A673 (cell line): ENCODE results near the gene VPS35. TPM values are rescaled to one million over a fixed set of nuclear protein-coding genes. Genes with fewer than 3 reads are reported as not detected.

ENCODE experiments used
- BruUV-seq: library from RNA; stranded (reverse); fragments of 400-500 nt; replicated peaks from 2 replicates; lab custom pipeline; 2021; lab: Mats Ljungman, UMichigan
- CTCF ChIA-PET: fragments of 300-600 bp; sonication (Branson Sonifier 250); formaldehyde crosslinking; loops from one replicate; lab custom pipeline; 2022; ENCODE audit warnings: antibody characterized with exemption; lab: Charles Lee
- POLR2A ChIA-PET: fragments of 300-600 bp; sonication (Branson Sonifier 250); formaldehyde crosslinking; loops from one replicate; lab custom pipeline; 2022; ENCODE audit warnings: antibody characterized with exemption; ENCODE audit not compliant: low non-redundant PET; lab: Charles Lee
- DNase-seq: peaks from one replicate; pipeline ENCODE4 v3.0.0-alpha.2; 2015; ENCODE audit warnings: low spot score
- H3K27ac ChIP-seq: fragments of 200-600 bp; sonication (generic); 2 replicates; pipeline ENCODE4 v1.5.1; 2016; ENCODE audit warnings: mixed run types, low read depth, mild to moderate bottlenecking, mixed read lengths, antibody characterized with exemption, low read length; ENCODE audit not compliant: poor library complexity, severe bottlenecking
- H3K27me3 ChIP-seq: fragments of 200-600 bp; sonication (generic); replicated peaks from 2 replicates; pipeline ENCODE4 v1.6.1; 2017; ENCODE audit warnings: mixed run types, low read depth, mild to moderate bottlenecking, mixed read lengths, antibody characterized with exemption, low read length; ENCODE audit not compliant: insufficient read depth, poor library complexity
- H3K36me3 ChIP-seq: fragments of 200-600 bp; sonication (generic); 2 replicates; pipeline ENCODE4 v1.6.1; 2016; ENCODE audit warnings: mixed run types, mild to moderate bottlenecking, mixed read lengths, antibody characterized with exemption, low read length; ENCODE audit not compliant: insufficient read depth, poor library complexity, severe bottlenecking
- H3K4me1 ChIP-seq: fragments of 200-600 bp; sonication (generic); 2 replicates; pipeline ENCODE4 v1.6.1; 2017; ENCODE audit warnings: mixed run types, mild to moderate bottlenecking, mixed read lengths, antibody characterized with exemption, low read length; ENCODE audit not compliant: insufficient read depth, poor library complexity, severe bottlenecking
- H3K4me3 ChIP-seq: fragments of 200-600 bp; sonication (generic); 2 replicates; pipeline ENCODE4 v1.5.1; 2016; ENCODE audit warnings: low read depth, mixed run types, mild to moderate bottlenecking, mixed read lengths, low read length; ENCODE audit not compliant: poor library complexity, severe bottlenecking
- H3K9me3 ChIP-seq: fragments of 200-600 bp; sonication (generic); 2 replicates; pipeline ENCODE4 v1.6.1; 2016; ENCODE audit warnings: mixed run types, low read depth, mild to moderate bottlenecking, mixed read lengths, antibody characterized with exemption, low read length; ENCODE audit not compliant: poor library complexity, severe bottlenecking
- CTCF ChIP-seq: fragments of 300-800, 200-600 bp; sonication (generic); conservative IDR thresholded peaks from 2 replicates; pipeline ENCODE4 v1.5.1; 2017; ENCODE audit warnings: low read depth, mild to moderate bottlenecking, antibody characterized with exemption, low read length, moderate library complexity, mixed read lengths
- EZH2 ChIP-seq: fragments of 200-600 bp; sonication (generic); IDR thresholded peaks from 2 replicates; pipeline ENCODE4 v1.6.1; 2017; ENCODE audit warnings: borderline replicate concordance, low read depth, mild to moderate bottlenecking, mixed read lengths, antibody characterized with exemption, low read length; ENCODE audit not compliant: poor library complexity, severe bottlenecking
- intact Hi-C: fragments of 100-400 bp; cut with micrococcal nuclease; formaldehyde crosslinking; loops from one replicate; pipeline ENCODE4 v1.10.0; 2022; ENCODE audit not compliant: unreplicated experiment
- total RNA-seq: library from RNA; stranded (reverse); gene quantifications from 2 replicates; pipeline ENCODE4 v1.2.3, GENCODE V29; 2021

The VPS35 gene
- total RNA-seq, 1 experiment from 2014 or later, result 99.0 TPM

DNA sequence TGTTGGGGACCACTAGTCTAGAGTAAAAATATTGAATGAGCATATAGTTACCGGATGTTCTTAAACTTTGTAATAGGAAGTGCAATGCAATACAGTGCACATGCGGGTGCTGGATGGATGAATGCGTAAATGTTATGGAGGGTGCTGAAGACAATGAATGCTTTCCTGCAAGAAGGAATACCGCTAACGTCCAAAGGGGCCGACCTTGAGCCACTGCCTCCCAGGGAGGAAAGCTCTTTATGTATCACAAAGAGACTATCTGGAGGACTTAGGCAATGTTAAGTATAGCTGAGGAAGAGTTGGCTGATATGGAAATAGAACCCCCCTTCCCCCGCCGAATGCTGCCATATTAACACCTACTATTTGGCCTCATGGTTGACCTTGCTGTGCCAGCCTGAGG lies 40.3 kb downstream of the VPS35 start:
- H3K36me3 ChIP-seq, result no peaks in the 10 kb centered on the region

GRCh38 chr16:46638947-46639925 lies 49.7 kb downstream of the VPS35 start:
- Histone ChIP-seq H3K4me3 (no peak overlapping the region), H3K27ac (no peak overlapping the region), H3K36me3 (no peaks in the 10 kb centered on the region), H3K4me1 (no peaks in the 10 kb centered on the region), H3K9me3 (no peaks in the 10 kb centered on the region), H3K27me3 (no peaks in the 10 kb centered on the region)
- intact Hi-C loops, result no loop called here
- ChIA-PET CTCF (no interaction called here), POLR2A (no interaction called here)
- no TSS peak for BruUV-seq
- DNase-seq, result no peak
- no peak for TF ChIP-seq CTCF
- no peak for TF ChIP-seq EZH2

More for the DNA sequence above, 40.3 kb downstream of the VPS35 start:
- CTCF ChIA-PET, result no interaction called here
- intact Hi-C loops, result no loop called here
- Histone ChIP-seq H3K4me3 (no peak overlapping the region), H3K9me3 (no peaks in the 10 kb centered on the region), H3K27me3 (no peaks in the 10 kb centered on the region), H3K4me1 (no peaks in the 10 kb centered on the region), H3K27ac (no peak overlapping the region)
- POLR2A ChIA-PET, result no interaction called here
- BruUV-seq, result no TSS peak
- DNase-seq, result no peak
- TF ChIP-seq EZH2 (no peak), CTCF (no peak)

GRCh38 chr16:46632778-46633733 lies 55.9 kb downstream of the VPS35 start:
- no peak overlapping the region for H3K4me3 ChIP-seq
- H3K27me3 ChIP-seq, result no peaks in the 10 kb centered on the region
- H3K4me1 ChIP-seq, result peaks cover 6% of the 10 kb centered on the region
- intact Hi-C loops, result no loop called here
- DNase-seq, result no peak
- no peaks in the 10 kb centered on the region for H3K9me3 ChIP-seq
- H3K27ac ChIP-seq, result no peak overlapping the region
- H3K36me3 ChIP-seq, result no peaks in the 10 kb centered on the region
- POLR2A ChIA-PET, result interaction anchor here (0.6 kb wide), 1 partner anchor 25 kb away, joined by 18 read pairs; no protein-coding TSS in a partner anchor
- no TSS peak for BruUV-seq
- CTCF ChIA-PET, result interaction anchor here (0.6 kb wide), 1 partner anchor 252 kb away, joined by 14 read pairs; no protein-coding TSS in a partner anchor
- no peak for TF ChIP-seq CTCF
- TF ChIP-seq EZH2, result no peak
